Measurements from ENCODE around the gene FBN2. TPM values are rescaled to one million over a fixed set of nuclear protein-coding genes. Genes with fewer than 3 reads are reported as not detected.

Gene FBN2
- total and polyA plus RNA-seq, 2 of the 4 experiments (the other 2 are of a cell fraction), result 26.7 to 69.0 TPM

DNA sequence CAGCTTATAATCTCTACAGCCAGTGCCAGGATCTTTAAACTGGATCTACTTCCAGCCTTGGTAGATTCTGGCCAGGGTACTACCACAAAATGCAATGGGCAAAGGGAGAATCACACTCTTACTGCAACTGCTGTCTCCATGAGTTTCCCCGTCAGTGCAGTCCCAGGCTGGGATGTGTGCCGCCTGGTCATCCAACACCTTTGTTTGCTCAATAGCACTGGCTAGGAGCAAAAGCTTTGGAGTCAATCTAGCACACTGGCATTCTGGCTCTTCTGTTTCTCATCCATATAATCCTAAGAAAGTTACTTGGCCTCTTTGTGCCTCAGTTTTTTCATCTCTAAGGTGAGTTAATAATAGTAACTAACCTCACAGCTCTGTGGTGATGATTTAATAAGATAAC, 96.9 kb downstream of the FBN2 start:
- Histone ChIP-seq H3K23ac (ENCODE audit: low read depth, low read length) (no peak overlapping the region), H2BK15ac (ENCODE audit: low read depth, low read length) (no peak overlapping the region), H4K91ac (ENCODE audit: insufficient read depth, low read depth, low read length) (no peak overlapping the region), H3K9ac (ENCODE audit: low read depth, low read length) (no peak overlapping the region), H3K27ac (ENCODE audit: insufficient read depth, low read length) (no peak overlapping the region), H3K27me3 (ENCODE audit: control insufficient read depth, insufficient read depth, low read length) (no peaks in the 10 kb centered on the region), H3K4me1 (ENCODE audit: control insufficient read depth, insufficient read depth, low read length) (peaks cover 2% of the 10 kb centered on the region; the same call in 1 of the 2 replicates), H2BK20ac (ENCODE audit: low read depth, low read length) (no peak overlapping the region), H3K4me3 (ENCODE audit: insufficient read depth, low read depth, low read length) (no peak overlapping the region), H4K5ac (ENCODE audit: low read depth, low read length) (no peak overlapping the region), H2AFZ (replicated peaks; ENCODE audit: low read length, poor library complexity) (no peak overlapping the region), H2AK9ac (replicated peaks; ENCODE audit: low read depth, low read length, poor library complexity) (no peak overlapping the region), H3K9me3 (ENCODE audit: control insufficient read depth, insufficient read depth, low read length) (no peaks in the 10 kb centered on the region), H3K79me1 (ENCODE audit: low read depth in 1 of 2, low read length in 2 of 2) (0 out of 4 replicates have a peak, but pooled peaks cover 0 to 2% of the 10 kb centered on the region in 2 experiments), H2BK5ac (ENCODE audit: low read depth, low read length, poor library complexity, severe bottlenecking) (no peak overlapping the region), H3K4me2 (ENCODE audit: low read depth, low read length) (no peak overlapping the region), H2AK5ac (ENCODE audit: low read depth, low read length) (no peak overlapping the region), H3K36me3 (ENCODE audit: control insufficient read depth, insufficient read depth, low read length) (peaks cover 4% of the 10 kb centered on the region; the same call in 1 of the 2 replicates), H4K8ac (ENCODE audit: low read depth in 2 of 2, low read length in 2 of 2) (no peak overlapping the region), H3K14ac (replicated peaks; ENCODE audit: low read depth, low read length) (no peak overlapping the region), H4K20me1 (ENCODE audit: insufficient read depth, low read length) (no peaks in the 10 kb centered on the region), H3K18ac (ENCODE audit: low read depth, low read length) (no peak overlapping the region), H3K56ac (ENCODE audit: extremely low read depth, insufficient read depth, low read length) (no peak overlapping the region), H2BK120ac (ENCODE audit: low read depth, low read length) (no peak overlapping the region), H3K9me1 (ENCODE audit: insufficient read depth, low read length) (no peaks in the 10 kb centered on the region), H3K4ac (ENCODE audit: low read depth, low read length) (no peak overlapping the region)
- 100% methylated on average over 1 of the region's 2 CpGs; no CpG with 5 or more reads in 1 of the 2 experiments for WGBS, 2 experiments (ENCODE audit: extremely low coverage in 2 of 2, insufficient read length in 1 of 2)
- in situ Hi-C loops (cut with MboI; ENCODE audit: low sequenced_read_pairs), result no loop called here
- dilution Hi-C loops (cut with HindIII; ENCODE audit: low sequenced_read_pairs, unreplicated experiment), result no loop called here
- POLR2A ChIA-PET (ENCODE audit: unreplicated experiment), result no interaction called here
- TF ChIP-seq, protein P1, sequence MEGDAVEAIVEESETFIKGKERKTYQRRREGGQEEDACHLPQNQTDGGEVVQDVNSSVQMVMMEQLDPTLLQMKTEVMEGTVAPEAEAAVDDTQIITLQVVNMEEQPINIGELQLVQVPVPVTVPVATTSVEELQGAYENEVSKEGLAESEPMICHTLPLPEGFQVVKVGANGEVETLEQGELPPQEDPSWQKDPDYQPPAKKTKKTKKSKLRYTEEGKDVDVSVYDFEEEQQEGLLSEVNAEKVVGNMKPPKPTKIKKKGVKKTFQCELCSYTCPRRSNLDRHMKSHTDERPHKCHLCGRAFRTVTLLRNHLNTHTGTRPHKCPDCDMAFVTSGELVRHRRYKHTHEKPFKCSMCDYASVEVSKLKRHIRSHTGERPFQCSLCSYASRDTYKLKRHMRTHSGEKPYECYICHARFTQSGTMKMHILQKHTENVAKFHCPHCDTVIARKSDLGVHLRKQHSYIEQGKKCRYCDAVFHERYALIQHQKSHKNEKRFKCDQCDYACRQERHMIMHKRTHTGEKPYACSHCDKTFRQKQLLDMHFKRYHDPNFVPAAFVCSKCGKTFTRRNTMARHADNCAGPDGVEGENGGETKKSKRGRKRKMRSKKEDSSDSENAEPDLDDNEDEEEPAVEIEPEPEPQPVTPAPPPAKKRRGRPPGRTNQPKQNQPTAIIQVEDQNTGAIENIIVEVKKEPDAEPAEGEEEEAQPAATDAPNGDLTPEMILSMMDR (conservative IDR thresholded peaks at IDR 0.05; ENCODE audit: low read depth, low read length), result no peak
- TF ChIP-seq POLR2A (IDR thresholded peaks at IDR 0.05; ENCODE audit: low read depth, low read length) (no peak), CHD1 (IDR thresholded peaks at IDR 0.05; ENCODE audit: low read depth, low read length) (no peak), RAD21 (IDR thresholded peaks at IDR 0.05; ENCODE audit: low read length) (no peak), MAFK (IDR thresholded peaks at IDR 0.05; ENCODE audit: low read depth, low read length) (no peak), BHLHE40 (IDR thresholded peaks at IDR 0.05; ENCODE audit: low read depth, low read length) (no peak), CEBPB (IDR thresholded peaks at IDR 0.05; ENCODE audit: low read depth, low read length) (no peak), NFE2L2 (IDR thresholded peaks at IDR 0.05; ENCODE audit: low read depth, low read length) (no peak), FOS (IDR thresholded peaks at IDR 0.05; ENCODE audit: low read depth, low read length) (no peak), RFX5 (IDR thresholded peaks at IDR 0.05; ENCODE audit: low read depth, low read length) (no peak), MXI1 (IDR thresholded peaks at IDR 0.05; ENCODE audit: borderline replicate concordance, low read depth, low read length) (no peak), RCOR1 (IDR thresholded peaks at IDR 0.05; ENCODE audit: insufficient replicate concordance, low read length) (no peak)
- TF ChIP-seq, protein P2, sequence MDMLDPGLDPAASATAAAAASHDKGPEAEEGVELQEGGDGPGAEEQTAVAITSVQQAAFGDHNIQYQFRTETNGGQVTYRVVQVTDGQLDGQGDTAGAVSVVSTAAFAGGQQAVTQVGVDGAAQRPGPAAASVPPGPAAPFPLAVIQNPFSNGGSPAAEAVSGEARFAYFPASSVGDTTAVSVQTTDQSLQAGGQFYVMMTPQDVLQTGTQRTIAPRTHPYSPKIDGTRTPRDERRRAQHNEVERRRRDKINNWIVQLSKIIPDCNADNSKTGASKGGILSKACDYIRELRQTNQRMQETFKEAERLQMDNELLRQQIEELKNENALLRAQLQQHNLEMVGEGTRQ (IDR thresholded peaks at IDR 0.05; ENCODE audit: low read depth, low read length), result no peak
- TF ChIP-seq, protein P3, sequence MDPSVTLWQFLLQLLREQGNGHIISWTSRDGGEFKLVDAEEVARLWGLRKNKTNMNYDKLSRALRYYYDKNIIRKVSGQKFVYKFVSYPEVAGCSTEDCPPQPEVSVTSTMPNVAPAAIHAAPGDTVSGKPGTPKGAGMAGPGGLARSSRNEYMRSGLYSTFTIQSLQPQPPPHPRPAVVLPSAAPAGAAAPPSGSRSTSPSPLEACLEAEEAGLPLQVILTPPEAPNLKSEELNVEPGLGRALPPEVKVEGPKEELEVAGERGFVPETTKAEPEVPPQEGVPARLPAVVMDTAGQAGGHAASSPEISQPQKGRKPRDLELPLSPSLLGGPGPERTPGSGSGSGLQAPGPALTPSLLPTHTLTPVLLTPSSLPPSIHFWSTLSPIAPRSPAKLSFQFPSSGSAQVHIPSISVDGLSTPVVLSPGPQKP (IDR thresholded peaks at IDR 0.05; ENCODE audit: borderline replicate concordance, low read depth, low read length), result no peak
- CTCF ChIA-PET, result no interaction called here
- intact Hi-C loops (cut with micrococcal nuclease), result no loop called here
- DNase-seq (no peak), ATAC-seq (ENCODE audit: low read depth) (no peak)
- no TSS peak for BruUV-seq (replicated peaks)
